Hepatic stellate cell (primary cell): ENCODE data around the gene UPF1.
"Not testable (repeated sequence)": the region's sequence is repeated elsewhere in the genome, so short reads cannot be mapped to it uniquely, and the experiment has no call there.

Experiments
- DNase-seq: peaks from one replicate; pipeline ENCODE4 v3.0.0; 2011; ENCODE audit warnings: low spot score

The UPF1 gene

DNA sequence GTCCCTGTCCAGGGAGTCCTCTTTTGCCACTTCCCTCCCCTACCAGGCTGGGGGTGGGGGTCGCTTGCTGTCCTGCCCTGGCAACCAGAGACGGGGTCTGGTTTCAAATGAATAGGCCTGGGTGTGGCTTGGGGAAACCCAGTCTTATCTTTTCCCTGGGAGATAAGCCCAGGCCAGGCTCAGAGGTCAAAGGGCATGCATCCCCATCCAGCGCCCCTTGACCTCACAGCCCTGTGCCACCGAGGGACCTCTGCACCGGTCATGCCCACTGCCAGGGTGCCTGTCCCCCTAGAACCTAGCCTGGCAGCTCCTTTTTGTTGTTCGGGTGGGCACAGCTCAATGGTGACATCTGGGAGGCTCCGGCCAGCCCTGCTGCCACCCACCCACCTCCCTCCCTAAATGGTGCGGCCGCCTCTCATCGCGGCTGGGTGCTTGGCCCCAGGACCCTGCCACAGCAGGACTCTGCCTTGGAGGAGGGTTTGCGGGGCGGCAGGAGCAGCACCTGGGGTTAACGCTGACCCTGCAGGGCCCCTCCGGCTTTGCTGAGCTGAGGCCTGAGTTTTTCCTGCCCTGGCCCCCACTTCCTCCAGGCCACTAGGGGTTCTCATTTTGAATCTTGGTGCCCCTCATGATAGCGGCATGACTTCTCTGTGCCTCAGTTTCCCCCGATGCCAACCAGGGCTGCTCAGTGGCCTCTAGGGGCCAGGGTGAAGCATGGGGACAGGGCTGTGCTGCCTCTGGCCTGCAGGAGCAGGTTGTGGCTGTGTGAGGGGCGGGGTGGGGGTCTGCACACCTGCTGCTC lies 67.0 kb downstream of the UPF1 start:
- DNase-seq: no peak

DNA sequence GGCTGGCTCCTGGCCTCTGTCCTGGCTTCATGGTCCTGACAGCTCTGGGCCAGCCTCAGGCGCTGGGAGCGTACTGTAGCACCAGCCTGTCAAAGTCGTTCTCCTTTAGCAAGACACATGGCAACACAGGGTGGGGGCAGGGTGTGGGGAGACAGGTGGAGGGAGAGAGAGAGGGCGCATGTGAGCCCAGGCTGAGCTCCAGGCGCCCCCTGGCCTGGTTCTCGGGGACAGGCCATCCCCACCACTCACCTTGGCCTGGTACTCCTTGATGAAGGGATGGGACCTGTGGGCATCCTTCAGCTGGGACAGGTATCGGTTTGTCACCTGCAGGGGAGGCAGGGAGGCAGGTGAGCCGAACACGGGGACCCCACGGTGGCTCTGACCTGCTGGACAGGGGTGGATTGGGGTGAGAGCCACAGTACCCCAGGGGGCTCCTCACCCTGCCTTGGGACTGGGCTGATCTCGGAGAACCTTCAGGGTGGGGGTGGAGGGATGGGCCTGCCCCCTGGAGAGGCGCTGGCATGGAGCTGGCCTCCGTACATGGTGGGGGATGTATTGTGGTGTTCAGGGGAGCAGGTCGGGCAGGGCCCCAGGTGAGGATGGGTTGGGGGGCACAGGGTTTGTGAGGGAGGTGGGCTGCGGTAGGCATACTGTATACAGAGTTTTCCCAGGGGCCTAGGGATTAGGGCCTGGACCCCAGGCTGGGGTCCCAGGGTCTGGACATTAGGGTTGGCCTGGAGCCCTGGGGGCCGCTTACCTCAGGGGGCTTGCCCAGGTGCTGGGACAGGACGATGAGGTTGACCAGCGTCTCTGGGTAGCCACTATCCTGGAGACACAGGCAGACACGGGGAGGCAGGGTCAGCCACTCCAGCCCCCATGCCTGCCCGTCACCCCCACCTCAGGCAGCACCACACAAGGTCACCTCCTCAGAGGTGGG lies 68.1 kb downstream of the UPF1 start:
- DNase-seq: no peak

DNA sequence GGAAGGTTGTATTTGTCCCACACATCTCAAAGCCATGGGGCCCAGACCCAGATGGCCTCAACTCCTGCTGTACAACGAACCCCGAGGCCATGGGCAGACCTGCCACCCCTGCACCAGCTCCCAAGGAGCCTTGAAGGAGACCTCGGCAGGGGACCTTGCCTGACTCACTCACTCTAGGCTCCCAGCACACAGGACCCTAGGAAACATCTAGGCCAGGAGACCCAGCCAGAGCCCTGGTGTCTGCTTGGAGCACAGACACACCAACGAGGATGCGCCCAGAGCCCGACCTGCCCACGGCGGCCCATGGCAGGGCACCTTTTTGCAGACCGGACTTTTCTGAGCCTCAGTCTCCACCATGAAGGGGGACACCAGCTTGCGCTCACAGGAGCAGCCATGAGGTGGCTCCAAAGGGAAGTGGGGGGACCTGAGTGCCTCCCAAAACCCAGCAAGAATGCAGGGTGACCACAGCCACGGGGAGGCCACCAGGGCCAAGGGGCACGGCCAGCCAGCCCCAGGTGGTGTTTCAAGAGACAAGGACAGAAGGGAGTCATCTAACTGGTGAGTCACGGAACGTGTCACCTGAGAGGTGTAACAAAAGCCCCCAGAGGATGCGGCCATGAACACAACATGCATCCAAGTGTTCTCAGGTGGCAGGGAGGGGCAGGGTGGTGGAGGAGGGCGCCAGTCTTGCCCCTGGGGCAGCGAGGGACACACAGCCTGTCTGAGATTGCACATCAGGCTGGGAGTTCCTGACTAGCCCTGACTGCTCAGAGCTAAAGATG lies 69.1 kb downstream of the UPF1 start:
- DNase-seq: no peak

DNA sequence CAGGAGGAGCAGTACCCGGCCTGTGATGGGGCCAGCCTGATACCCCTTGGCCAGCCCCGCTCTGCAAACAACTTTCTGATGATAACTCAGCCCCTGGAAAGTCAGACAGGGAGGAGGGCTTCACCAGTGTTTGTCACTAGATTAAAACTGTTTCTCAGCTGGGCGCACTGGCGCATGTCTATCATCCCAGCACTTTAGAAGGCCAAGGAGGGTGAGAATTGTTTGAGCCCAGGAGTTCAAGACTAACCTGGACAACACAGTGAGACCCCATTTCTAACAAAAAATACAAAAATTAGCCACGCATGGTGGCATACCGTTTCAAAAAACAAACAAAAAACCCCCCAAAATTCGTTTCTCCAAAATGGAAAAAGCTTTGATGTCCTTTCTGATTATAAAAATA lies 69.7 kb downstream of the UPF1 start:
- DNase-seq: no peak

DNA sequence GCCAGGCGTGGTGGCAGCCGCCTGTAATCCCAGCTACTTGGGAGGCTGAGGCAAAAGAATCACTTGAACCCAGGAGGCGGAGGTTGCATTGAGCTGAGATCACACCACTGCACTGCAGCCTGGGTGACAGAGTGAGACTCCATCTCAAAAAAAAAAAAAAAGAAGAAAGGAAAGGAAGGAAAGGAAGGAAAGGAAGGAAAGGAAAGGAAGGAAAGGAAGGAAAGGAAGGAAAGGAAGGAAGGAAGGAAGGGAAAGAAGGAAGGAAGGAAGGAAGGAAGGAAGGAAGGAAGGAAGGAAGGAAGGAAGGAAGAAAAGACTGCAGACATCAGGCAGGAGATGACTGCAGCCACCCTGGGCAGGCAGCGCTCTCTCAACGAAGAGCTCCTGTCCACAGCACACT lies 70.8 kb downstream of the UPF1 start:
- DNase-seq: not testable (repeated sequence)

DNA sequence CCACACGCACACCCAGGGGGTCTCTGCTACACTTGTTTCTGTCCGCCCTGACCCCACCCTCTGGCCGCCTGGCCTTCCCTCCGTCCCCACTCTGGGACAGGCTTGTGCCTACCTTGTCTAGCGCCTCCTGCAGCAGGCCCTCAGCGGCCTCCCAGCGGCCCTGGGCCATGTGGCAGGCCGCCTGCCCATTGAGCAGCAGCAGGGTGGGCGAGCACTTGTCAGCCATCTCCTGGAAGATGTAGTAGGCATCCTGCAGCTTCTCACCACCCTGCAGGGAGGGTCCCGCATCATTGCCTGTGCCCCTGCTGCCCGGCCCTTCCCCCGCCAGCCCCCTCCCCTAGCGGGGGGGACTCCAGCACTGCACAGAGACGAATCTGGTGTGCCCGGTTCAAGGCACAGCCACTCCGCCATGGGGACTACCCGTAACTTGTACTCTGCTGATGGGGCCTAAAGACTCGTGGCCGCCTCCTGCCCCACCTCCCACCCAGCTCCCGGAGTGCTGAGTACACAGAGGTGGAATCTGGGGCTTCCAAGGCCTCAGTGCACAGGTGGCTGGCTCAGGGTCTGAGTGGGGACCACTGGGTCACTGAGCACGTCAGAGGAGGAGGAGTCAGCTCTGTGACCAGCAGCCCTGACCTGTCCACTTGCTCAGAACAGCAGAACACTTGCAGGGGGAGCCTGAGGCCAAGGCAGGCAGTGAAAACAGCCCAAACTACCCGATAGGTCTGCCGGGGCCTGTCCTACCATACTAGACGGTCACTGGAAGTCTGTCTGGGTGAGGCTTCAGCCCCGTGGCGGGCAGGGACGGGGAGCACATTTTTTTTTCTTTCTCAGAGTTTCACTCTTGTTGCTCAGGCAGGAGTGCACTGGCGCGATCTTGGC lies 71.6 kb downstream of the UPF1 start:
- no peak for DNase-seq

DNA sequence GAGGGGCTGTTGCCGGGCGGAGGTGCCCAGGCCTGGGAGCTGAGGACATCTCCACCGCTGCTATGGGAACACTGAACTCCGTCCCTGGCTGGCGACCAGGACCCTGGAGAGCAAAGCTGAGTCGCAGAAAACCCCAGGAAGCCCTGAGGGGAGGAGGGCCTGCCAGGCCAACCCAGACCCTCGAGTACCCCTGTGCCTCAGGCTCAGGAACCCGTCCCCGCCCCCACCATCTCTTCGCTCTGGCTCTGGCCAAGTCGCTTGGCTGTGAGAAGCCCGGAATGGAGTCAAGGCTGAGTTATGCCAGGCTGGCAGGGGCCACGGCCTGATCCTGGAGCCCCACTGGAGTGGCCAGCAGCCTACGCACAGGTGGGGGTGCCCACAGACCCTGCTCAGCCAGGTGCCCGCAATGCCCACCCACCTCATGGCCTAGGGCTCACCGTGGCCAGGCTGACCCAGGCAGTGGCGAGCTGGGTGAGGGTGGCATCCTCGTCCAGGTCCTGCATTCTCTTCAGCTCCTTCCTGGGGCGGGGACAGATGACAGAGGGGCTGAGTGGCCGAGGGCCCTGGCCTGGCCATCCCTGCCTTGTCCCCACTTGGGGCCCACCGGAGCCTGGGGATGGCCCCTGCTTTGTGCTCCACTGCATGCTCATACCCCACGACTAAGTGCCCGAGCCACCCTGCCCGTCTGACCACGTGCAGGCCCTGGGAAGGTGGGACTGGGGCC lies 72.7 kb downstream of the UPF1 start:
- DNase-seq: no peak

DNA sequence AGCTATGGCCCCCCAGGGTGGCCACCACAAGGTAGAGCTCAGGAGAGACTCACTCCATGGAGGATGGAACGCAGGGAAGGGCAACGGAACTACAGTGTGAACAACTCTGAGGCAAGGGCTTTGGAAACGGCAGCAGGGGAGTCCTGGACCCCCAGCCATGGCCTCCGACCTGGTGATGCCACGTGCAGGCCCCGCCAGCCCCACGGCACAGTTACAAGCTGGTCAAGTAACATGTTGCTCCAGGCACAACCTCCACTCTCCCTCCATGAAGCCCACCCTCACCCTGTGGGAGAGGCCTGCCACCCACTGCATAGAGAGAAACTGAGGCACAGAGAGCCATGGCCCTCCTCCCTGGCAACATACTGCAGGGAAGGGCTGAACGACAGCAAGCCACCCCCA lies 73.3 kb downstream of the UPF1 start:
- no peak for DNase-seq

DNA sequence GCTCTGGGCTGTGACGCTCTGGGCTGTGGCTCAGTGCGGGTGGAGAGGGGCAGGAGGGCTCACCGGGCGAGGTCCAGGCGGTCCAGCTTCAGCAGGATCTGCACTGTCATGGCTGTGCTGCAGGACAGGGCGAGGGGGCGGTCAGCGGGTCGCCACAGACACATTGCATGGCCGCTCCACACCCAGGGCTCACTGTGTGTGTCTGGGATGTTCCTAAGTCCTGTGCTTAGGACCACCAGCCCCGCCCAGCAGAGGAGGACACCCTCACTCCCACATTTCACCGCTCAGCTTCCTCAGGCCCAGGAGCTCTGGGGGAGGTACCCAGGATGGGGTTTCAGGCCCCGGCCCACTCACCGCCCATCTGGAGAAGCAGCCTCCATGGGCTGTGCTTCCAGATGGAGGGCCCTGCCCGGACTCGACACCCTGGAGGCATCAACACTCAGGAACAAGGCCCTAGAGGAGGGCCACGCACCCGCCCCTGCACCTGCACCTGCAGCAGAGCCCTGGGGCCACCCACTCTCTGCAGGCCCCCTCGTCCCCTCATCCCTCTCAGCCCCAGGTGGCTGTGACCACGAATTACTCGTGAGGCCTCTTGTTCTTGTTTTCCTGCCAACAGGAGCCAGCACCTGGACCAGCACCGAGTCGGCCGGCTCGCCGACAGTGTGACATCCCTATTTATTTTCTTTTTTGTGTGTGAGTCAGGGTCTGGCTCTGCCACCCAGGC lies 73.9 kb downstream of the UPF1 start:
- DNase-seq: no peak

DNA sequence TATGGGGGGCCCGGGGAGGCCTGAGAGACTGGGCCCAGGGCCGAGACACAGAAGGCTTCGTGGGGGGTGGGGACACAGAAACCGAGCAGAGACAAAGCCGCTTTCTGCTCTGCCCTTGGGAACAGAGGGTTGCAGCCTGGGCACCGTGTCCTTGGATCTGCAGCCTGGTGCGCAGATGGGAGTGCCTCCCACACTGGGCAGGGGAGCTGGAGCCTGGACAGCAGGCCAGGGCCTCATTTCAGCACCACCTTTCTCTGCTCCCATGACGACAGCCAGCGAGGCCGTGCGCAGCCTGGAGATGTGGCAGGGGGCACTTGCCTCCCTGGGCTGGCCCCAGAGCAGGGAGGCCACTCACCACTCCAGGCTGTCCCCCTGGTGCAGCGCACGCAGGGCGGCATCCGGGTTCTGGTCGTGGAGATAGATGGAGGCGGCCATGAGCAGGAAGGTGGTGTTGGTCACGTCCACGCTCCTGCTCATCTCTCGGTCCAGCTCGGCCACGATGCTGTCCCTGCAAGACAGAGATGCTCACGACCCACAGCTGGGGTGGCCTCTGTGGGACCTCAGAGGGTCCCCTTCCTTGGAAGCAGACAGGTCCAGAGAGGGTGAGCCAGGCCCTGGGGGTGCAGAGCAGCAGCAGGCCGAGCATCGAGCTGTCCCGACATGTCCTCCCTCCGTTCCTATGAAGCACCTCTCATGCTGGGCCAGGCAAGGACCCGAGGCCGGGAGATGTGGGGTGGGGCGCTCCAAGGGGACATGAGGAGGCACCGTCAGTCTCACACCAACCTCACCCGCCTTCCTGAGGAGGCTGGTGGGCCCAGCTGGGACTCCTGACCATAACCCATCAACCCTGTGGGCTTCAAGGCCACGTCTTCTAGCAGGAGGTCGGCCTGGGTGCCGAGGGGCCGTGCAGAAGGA lies 75.1 kb downstream of the UPF1 start:
- DNase-seq: no peak

DNA sequence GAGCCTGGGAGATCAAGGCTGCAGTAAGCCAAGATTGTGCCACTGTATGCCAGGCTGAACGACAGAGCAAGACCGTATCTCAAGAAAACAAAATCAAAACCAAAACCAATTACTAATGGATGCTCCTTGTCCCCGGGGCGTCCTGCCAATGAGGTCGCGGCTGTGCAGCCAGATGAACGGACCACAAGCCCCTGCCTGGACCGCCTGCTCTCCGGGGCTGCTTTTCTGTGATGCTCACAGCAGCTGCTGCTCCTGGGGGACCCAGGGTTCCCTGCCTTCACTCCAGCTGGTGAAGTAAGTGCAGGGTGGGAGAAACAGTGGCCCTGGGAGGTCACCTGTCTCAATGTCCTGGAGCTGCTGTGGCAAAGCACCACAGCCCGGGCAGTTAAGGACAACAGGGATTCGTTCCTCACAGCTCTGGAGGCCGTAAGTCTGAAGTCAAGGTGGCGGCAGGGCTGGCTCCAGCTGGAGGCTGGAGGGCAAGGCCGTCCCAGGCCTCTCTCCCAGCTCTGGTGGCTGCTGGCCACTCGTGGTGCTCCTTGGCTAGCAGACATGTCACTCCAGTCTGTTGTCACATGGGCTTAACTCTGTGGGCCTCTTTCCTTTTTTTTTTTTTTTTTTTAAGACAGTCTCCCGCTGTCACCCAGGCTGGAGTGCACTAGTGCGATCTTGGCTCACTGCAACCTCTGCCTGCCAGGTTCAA lies 77.3 kb downstream of the UPF1 start:
- no peak for DNase-seq

DNA sequence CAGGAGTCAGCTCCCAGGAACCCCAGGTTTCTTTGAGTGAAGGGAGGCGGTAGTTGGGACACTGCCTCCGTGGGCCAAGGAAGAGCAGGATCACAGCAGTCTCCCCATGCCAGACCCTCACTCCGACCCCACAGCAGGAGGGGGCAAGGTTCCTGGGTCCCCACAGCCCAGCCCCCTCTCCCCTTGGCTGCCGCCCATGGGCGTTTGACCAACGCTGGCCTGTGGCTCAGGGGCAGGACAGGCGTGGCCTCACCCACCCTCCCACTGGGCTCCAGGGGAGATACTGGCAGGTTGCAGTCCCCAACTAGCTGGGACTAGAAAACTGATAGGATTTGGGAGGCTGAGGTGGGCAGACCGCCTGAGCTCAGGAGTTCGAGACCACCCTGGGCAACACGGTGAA lies 78.3 kb downstream of the UPF1 start:
- no peak for DNase-seq

DNA sequence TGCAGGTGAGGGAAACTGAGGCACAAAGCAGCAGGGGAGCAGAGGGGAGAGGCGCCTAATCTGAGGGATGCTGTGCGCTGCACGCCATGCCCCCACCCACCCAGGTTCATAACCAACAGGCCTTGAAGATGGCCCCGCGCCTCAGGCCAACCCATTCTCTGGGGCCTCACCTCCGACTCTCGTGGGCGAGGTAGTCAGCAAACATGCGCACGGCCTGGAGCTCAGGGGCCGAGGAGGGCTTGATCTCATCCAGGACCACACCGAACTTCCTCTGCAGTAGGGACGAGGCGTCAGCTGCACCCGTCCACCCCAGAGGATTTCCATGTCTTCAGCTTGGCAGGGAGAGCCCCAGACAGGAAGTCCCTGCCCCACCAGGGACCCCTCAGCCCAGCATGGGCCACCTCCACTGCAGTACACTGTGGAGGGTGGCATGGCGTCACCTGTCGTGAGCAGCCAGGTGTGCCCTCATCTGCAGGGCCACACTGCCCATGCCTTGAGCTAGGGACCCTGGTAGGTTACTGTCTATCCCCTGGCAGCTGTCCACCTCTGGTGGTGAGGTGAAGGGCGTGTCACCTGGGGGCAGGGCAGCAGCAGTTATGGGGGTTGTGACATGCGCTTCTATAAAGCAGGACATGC lies 79.2 kb downstream of the UPF1 start:
- no peak for DNase-seq

DNA sequence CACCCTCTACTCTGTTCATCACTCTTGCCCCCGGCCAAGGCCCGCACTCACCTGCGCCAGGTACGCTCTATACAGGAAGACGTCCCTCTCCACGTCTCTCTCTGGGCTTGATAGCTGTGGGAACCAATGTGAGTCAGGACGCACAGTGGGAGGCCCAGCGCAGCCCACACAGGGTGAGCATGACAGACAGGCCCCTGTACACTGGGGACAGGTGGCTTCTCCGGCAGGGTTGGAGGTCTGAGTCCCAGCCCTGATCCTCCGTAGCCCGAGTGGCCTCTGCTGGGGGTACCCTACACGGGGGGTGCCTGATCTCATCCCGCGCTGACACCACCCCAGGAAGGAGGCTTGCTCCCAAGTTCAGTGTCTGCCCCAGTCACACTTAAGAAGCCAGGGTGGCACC lies 81.2 kb downstream of the UPF1 start:
- DNase-seq: no peak

DNA sequence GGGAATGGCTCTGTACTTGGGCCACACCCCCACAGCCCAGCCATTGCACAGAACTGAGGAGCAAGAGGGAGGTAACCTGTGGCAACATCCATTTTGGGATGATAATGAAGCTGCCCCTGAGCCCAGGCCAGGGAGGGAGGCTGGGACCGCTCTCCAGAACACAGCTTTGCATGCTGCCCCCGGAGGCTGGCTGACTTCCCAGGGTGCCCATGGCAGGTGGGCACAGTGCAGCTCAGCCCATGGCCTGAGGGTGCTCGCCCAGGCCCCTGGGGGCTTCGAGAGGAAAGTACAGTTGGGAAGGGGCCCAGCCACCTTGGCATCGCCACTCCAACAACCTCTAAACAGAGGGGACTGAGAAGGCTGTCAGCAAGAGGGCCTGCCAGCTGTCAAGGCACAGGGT lies 81.7 kb downstream of the UPF1 start:
- DNase-seq: no peak

DNA sequence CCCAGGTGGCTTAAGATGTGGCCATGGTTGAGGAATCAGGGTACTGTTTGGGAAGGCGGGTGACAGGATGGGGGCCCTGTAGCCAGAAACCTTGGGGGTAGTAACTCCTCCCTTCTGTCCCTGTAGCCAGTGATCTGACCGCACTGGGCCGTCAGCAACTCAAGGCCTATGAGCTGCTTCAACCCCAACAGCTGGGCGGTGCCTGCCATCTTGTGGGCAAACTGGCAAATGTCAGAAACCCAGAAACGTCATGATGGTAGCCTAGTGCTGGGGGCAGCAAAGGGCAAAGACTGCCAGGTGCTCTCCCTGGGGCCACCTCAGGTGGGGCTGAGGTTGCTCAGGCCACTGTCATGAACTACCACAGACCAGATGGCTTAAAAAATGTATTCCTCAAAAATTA lies 83.9 kb downstream of the UPF1 start:
- DNase-seq: peak; percentile 52

DNA sequence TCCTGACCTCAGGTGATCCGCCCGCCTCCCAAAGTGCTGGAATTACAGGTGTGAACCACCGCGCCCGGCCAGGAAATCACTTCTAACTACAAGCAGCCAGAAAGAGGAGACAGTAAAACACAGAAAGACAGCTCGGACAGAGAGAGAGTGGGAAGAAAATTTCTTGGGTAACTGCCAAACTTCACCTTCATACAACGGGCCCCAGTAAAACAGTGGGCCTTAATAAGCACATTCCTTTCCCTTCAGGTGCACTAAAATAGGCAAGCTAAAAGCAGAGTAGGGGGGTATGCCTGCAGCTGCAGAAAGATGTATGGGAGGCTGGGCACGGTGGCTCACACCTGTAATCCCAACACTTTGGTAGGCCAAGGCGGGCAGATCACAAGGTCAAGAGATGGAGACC lies 85.8 kb downstream of the UPF1 start:
- DNase-seq: not testable (repeated sequence)
